ENCODE results near the gene KCNJ1.
A peak's percentile ranks its signal among the peaks of the same experiment; 100 is the strongest.

Gene KCNJ1

DNA sequence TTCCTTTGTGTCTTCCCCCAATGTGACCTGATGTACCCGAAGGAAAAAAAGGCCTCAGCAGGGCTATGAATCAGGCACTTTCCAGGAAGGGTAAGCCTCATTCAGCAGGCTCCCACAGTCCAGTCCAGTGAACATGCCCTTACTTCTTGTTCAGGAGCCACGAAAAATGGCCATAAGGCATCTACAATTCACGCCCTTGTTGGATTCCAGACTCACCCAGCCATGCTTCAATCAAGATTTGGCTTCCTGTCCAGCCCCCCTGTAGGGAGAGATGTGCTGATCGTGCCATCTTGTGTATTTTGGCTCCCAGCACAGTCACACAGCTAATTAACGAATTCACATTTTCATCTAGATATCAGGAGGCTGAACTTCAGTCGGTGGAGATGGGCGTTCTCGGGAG is 14.1 kb upstream of the KCNJ1 start:
- DNase-seq, result no peak

DNA sequence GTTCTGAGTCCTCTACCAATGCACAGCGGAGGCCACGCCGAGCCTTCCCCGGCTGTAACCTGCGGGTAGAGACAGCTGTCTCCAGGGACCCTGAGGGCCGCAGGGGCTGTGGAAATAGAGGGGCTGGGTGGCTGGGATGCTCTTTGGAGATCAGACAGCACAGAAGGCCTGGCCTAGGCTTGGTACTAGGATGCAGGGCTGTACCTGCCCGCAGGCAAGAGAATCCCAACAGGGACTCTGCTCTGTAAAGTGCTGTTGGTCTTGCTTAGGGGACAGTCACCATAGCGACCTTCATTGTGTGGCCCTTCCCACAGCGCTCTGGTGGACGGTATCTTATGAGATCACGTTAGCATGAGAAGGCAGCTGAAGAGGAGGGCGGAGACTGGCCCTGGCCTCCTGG is 12.7 kb upstream of the KCNJ1 start:
- no peak for DNase-seq

DNA sequence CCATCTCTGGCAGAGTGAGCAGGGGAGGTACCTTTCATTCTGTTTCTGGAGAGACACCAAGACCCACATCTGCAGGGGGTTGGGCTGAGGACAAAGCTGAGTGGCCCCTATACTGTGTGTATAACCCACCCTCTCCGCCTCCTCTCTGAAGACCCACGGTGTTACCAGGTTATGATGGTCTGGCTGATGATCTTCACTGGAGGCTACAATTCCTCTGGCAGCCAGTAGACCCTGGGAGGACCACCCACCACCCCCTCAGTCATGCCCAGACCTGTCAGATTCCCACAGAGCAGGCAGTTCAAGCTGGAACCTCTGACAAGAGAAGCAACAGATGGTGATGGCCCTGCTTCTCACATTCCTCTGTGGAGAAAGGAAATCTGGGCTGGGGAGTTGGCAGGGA is 11.4 kb upstream of the KCNJ1 start:
- no peak for DNase-seq

DNA sequence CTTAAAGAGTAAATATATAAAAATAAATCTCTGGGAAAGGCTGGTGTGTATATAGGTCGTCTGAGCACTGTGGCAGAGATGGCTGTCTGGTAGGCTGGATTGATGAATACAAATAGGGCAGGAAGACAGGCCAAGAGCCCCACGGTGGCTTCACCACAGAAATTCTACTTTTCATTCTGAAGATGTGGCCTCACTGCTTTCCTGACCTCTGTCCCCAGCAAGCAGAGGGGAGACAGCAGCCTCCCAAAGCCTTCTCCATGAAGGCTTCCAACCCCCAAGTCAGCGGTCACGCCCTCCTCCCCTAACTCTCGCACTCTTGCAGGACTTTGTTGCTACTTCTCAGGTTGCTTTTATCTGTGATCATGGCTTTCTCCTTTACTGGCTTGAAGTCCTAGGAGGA is 10.6 kb upstream of the KCNJ1 start:
- DNase-seq, result no peak

DNA sequence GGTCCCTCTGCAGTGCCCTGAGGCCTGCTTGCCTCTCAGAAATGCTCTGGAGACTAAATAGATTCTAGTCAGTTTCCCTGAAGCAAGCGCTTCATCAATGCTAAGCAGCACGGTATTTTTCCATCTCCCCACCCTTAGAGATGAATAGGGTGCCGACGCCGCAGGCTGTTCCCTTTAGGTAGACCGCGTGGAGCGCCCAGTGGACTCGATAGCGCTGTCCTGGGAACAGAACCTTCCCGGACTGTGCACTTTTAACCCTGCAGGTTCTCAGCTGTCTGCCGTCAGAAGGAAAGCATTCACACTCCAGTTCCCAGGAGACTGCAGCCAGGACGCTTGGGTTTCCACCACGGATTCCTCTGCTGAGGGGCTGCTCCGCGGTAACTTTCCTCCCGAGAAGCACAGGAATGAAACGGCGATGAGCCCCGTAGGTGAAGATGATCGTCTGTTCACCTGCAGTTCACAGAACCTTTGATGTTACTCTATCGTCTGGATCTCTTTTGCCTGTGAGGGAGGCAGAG is 9.1 kb upstream of the KCNJ1 start:
- no peak for DNase-seq

DNA sequence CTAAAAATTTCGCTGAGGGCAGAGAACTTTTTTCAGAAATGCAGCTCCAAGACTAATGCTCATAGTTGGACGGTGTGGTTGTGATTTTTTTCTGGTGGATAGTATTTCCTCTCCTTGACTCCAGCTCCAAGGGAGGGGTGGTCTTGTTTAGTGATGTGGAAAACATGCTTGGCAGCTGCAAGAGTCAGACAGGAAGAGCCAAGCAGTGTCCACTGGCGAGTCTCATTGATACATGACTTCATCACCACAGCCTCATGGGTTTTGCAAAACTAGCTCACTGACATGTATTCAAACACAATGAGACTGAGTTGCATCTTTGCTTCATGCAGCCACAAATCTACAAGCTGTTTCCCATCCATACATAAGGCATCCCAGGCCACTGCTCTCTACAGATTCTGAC is 7.3 kb upstream of the KCNJ1 start:
- DNase-seq, result no peak

DNA sequence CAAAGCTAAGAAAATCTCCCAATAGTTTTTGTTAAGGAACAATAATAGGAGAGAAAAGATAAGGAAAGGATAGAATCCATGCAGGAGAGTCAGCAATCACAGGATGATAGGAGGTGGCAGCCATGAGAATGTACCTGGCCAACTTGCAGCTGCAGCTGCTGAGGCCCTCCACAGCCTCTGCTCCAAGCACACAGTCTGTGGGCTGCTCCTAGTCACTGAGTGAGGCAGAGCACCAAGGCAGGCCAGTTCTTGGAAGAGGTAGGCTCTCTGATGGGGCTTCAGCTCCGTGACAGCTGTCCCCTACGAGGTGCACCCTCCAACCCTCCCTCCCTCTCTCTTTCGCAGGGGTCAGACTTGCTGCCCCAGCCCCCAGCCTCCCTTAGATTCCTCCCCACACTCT is 5.5 kb upstream of the KCNJ1 start:
- DNase-seq, result no peak

DNA sequence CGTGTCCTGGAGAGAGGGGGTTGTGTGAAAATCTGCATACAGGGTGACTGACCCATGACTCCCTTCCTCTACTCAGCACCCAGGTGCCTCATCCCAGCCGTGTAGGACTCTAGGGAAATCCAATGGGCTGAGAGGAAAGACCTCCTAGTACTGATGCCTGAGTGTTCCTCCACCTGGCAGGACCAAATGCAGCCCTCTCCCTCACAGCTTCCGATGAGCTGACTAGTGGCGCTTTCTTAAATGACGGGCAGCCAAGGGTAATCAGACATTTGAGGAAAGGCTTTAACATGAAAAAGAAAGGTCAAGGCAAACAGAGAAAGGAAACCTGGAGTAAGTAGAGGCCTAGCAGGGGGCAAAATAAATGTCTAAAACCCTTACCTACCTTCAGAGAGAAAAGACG is 5.0 kb upstream of the KCNJ1 start:
- no peak for DNase-seq

DNA sequence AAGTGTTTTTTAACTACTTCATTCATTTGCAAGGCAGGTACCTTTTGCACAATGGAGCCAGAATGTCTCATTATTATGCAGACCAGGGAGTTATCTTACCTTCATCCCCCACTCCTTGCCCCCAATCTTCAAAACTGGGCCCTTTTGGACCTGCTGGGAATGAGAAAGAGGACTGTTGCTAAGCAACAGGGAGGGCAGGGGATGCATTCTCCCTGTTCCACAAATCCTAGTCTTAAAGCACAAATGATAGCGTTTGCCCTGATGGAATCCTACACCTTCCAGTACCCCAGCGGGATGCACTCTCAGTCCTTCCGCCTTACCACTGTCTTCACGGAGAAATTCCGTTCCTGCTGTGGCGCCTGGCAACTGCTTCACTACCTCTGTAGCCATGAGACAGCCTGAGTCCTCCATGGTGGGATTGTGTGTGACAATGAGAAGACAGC is 4.1 kb upstream of the KCNJ1 start:
- DNase-seq, result no peak

DNA sequence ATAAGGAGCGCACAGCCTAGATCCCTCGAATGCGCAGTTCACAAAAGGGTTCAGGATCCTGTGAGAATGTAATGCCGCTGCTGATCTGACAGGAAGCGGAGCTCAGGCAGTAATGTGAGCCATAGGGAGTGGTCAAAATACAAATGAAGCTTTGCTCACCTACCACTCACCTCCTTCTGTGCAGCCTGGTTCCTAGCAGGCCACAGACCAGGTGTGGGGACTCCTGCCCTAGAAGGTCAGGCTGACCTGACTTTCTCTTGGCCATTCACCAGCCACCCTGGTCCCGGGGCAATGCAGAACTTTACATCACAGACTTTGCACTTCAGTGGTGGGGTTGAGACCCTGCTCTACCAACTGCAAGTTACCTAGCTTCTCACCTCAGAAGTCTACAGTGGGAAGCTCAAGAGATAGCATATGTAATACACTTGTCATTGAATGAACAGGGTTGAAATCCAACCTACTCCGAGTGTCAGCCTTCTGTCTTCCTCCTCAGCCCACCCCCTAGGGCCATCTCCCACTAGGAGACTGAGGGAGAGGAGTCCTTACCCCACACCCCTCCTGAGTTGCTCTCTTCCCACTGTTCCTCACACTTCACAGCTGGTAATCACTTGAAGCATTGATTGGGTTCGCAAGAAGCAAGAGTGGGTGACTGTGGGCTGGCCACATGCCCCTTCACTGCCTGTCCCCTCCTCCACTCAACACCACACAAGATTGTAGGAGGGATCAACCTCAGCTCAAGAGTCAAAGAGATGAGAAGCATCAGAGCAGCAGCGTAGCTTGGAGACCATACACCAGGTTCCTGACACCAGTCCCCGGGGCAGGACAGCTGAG is 2.0 kb upstream of the KCNJ1 start:
- no peak for DNase-seq

DNA sequence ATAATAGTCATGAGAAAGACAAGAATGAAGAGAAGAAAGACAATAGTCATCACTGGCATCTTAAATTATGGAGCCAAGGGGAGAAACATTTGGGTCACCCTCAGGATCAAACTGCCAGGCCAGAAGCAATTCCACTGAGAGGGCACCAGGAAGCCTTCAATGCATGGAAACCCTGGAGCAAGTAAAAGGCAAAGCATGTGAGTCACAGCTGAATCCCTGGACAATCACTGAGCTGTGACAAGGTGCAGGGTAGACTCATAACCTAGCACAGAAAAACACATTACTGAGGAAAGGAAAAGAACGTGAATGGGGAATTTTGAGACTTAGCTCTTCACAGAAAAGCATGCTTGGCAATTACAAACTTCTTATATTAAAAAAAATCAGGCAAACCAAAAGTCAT is 1.6 kb downstream of the KCNJ1 start:
- DNase-seq, result no peak

DNA sequence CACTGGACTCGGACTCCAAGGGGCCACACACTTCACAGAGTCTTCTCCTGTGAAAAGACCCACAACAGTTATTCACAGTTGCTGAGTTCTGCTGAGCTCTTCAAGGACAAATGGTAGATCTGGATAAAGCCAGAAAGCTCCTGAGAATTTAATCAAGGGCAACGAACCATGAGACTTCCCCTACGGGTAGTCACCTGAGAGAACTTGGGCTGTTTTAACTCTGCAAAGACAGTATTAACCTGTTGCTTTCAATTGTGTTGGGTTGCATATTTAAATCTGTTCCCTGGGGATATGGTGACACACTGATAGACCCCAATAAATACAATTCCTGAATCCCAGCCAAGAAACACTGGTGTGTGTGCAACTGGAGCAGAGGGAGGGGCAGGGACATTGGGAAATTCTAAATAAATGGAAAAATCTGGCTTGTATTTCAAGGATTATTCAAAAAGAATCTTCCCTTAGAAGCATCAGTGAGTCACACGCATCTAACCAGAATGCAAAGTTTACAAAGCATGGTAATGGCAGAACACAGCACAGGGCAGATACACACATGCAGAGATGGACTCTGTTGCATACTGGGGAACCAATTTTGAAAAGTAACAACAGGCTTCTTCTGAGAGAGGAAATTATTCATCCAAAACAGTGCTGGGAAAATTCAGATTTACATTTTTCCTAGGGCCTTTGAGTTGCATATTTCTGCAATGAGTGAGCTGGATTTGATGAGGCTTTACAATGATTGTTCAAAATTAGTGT is 4.0 kb downstream of the KCNJ1 start:
- DNase-seq, result no peak

DNA sequence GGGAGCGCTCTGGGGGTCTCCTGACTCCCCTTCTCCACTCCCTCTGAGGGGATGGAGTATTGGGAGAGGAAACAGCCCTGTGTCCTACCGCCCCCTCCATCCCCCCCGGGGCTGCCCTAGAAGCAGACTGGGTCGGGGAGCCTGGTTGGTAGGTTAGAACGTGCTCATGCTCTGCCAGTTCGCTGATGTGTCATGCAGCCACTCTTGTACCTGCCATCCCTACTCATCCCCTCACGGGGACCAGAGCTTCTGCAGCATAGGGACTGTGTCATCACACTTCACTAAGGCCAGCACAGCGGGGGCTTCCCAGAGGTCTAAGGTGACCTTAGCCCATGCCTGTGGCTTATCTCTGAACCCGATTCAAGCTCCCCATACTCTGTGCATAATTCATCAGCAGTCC is 4.7 kb downstream of the KCNJ1 start:
- DNase-seq, result no peak

DNA sequence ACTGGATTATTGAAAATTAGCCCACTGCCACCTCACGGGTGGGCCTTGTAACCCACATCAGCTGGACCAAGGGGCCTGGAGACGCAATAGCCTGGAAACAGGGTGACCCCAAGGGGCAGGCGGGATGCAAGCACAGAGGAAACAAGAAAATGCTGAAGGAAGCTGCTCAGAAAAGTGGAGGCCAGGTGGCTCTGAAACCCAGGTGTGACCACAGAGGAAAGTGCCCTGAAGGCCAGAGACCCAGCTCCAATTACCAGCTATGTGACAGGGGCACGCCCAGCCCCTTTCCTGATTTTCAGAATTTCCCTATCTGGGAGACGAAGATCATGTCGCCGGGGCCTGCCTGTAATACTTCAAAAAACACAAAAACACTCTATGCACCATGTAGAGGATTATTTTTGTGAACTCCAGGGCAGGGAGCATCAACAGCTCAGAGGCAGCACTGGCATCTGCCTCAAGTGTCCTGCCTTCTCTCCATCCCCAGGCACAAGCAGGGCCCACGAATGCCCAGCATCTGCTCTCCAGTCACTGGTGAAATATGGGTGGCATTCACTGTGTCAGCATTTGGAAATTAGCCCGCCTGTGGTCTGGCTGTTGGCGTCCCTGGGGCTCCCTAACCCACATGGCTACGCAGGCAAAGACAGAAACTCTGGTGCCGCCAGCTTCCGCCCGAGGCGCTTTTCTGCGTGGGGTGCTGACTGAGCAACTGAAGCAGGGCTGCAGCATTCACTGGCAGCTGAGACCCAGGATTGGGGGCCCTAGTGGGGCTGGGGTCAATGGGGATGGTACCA is 6.3 kb downstream of the KCNJ1 start:
- DNase-seq, result no peak

DNA sequence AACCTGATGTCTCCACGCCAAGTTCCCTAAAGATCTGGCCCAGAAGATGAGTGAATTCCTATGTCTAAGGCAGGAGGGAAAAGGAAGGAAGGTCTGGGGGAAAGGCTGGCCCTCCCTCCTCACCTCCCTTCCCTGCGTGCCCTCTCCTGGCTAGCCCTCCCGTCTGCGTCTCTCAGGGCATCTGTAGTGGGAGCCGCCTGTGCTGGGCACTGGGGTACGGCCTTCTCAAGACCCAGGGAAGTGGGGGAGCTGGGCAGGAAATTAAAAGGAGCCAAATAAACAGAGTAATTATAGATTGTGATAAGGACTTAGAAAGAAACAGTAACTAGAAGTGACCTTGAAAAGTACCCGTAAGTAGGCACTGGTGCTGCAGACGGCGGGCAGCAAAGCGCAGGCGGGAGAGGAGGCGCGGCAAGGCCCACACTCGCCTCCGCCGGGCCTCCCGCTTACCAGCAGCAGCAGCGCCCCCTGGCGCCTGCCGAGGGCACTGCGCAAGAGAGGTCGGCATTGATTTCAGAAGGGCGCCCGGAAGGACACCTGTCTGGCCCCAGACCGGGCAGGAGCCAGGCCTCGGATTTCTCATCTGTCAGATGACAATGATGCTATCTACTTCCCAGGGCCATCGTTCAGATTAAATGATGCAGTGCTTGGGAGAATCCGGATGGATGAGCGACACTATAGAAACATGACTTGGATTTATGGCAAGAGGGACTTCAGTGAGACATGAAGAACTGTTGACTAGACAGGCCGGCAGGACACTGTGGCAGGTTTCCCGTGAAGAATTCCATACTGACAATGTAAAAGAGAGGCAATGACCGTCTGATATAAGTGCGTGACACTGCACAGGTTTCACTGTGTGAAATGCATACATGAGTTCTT is 7.3 kb downstream of the KCNJ1 start:
- peak; percentile 77 for DNase-seq

DNA sequence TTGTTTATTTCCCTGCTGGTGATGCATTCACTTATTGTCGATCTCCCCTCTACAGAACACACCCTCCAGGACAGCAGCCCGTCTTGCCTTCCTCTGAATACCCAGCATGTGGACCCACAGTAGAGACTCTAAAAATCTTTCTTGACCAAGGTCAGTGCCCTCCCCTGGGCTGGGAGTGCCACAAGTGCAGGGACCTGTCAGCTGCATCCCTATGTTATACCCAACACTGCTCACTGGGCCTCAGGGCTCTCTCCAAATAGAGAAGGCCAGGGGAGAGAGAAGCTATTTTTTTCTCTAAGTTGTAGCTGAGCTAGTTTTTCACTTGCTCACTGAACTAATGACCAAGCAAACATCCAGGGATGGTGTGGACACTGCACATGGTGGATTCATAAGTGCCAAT is 9.8 kb downstream of the KCNJ1 start:
- no peak for DNase-seq

DNA sequence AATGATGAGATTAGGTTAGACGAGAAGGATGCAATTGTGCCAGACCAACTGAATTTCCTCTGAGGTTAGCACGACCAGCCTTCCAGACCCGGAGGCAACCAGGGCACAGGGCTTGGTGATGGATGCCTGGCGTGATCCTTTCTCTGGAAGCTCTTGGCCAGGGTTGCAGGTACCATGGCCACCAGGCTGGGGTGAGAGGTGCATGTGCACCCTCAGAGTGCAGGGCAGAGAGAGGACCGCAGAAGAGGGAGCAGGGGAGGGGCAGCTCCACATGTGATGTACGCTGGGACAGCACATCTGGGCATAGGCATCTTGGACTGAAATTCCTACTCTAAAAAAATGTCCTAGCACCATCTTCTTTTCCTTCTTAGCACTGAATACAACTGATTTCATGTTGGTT is 10.9 kb downstream of the KCNJ1 start:
- DNase-seq, result no peak

DNA sequence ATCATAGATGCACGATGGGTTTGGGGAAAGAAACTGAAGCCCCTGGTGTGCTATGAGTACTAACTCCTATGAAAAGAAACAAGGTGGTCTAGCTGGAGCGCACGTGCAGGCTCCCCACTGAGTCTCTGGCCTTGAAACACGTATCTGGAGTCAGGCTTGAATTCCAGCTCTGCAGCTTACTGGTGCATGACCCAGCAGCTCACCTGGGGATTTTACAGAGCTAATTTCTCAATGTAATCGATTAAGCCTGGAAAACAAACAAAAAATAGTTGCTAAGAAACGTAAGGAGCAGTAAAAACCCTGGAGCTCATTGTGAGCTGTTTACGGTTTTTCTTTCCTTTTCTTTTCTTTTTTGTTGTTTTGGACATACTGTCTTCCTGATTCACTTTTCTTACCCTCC is 12.3 kb downstream of the KCNJ1 start:
- no peak for DNase-seq

DNA sequence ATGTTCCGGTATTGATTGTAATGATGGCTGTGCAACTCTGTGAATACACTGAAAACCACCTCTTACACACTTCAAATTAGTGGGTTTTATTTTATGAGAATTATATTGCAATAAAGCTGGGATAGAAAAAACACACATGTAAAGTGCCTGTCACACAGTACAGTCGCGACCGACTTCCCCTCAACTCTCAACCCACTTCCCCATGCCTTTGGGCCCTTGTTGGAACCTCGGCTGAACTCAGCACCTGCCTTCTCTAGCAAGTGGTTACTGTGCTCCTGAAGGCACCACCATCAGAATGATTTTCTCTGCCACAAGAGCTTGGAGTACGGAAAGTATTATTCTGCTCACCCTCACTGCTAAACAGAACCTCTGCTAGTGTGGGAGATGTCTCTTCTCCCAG is 13.5 kb downstream of the KCNJ1 start:
- no peak for DNase-seq

DNA sequence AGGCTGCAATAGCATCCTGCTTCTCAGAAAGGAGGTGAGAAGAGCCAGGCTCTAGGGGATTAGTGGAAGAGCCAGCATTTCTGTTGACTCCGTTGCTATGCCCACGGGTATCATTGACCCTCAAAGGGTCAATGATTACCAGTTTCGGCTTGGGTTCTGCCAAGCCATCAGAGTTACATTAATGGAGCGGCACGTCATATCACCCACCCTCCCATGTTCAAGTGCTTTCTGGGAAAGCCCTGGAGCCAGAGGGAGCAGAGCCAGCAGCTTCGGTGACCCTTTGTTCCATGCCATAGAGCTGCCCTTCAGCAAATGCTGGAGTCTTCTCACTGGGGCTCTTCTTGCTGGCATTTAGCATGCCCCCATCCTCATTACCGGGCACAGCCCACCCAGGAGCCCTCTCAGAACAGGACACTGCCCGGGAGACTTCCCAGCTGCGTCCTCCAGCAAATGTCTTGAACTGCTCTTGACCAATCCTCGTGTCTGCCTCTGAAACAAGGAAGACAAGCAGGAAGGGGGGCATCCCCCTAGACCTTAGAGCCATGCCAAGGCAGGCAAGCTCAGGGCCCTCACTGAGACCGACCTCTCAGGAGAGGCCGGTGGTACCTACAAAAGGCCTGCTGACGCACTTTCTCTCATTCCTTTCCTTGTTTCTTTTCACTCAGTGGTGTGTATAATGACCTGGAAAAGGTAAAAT is 14.6 kb downstream of the KCNJ1 start:
- DNase-seq, result no peak

DNA sequence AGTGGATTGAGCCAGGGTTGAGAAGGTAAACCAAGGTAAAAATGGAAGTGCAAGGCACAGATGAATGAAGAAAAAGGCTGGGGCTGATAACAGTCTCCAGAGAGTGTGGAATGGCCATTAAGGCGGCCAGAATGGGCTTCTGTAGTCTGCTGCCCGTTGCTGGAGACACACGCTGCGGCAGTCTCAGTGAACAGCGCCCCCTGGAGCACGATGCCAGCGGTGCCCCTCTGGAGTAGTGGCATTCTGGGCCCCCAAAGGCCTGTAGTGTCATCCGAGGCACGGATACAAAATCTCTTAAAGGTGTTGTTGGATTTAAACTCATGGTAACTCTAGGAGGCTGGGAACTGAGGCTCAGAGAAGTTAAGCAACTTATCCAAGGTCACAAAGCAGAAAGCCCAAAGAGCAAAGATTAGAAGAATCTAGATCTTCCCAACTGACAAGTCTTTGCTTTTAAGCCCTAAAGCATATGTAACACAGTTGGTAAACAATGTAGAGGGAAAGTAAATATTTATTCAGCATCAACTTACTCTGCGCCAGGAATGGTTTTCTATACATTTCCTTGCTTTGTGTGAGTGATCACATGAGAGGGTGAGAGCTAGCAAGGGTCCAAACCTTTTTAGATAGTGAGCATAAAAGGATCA is 18.2 kb downstream of the KCNJ1 start:
- DNase-seq, result peak; percentile 53

Data from CD4-positive, alpha-beta T cell treated with Interferon gamma for 1 hour (primary cell).